ENCODE results near the gene AP1S1.
"Not testable (repeated sequence)": the region's sequence is repeated elsewhere in the genome, so short reads cannot be mapped to it uniquely, and the experiment has no call there.

AP1S1 gene

DNA sequence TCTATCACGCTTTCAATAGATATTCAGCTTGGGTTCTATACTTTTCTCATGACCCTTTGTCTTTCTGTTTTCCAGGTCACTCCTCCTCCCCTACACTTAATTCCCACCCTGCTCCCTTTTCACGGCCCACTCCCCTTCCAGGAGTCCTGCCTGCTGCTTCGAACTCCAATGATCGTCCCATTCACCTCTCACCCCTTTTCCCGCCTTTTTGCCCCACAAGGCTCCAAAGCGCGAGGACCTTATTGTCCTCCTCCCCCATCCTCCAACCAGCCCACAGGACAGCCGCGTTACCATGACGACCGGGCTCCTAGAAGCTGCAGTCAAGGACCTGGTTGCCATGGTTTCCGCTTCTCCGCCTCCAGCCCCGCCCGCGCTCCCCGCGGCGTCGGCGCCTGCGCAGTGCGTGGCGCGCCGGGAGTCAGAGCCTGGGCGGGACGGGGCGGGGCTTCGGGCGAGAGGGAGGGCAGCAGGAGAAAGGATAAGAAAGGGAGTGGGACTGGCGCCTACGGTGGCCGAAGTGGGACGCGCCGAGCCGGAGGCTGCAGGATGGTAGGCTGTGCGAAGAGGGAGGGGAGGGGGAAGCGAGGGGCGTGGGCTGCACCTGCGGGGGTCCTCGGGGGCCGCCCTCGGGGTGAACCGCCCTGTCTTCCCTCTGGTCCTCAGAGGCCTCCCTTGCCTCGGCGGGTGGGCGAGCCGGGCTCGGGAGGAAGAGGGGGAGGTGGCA is at the start of gene AP1S1:
TSS of gene AP1S1 (plus strand) at position 508 of the 724 bp plus-strand sequence. CDS start at position 547, 39 bp downstream.
- H3K36me3 ChIP-seq (ENCODE audit: insufficient read depth, low read length) = peaks cover 21% of the 10 kb centered on the region
- H2AFZ ChIP-seq (ENCODE audit: low read depth, low read length) = peak within 1 kb of the TSS; percentile 62
- H3K4me3 ChIP-seq (ENCODE audit: low read depth in 1 of 2, low read length in 2 of 2) = peak within 1 kb of the TSS; percentile 48 to 63; a peak in 3 of 4 replicates
- H3K9ac ChIP-seq (ENCODE audit: low read depth, low read length) = peak within 1 kb of the TSS; percentile 78
- peaks cover 14% of the 10 kb centered on the region for H3K79me2 ChIP-seq (ENCODE audit: insufficient read depth, low read length)
- no peaks in the 10 kb centered on the region for H3K9me3 ChIP-seq (ENCODE audit: insufficient read depth, low read length, severe bottlenecking)
- no peaks in the 10 kb centered on the region for H4K20me1 ChIP-seq (ENCODE audit: insufficient read depth, low read length)
- peak within 1 kb of the TSS; percentile 64 for H3K27ac ChIP-seq (ENCODE audit: low read length)
- TF ChIP-seq, protein P1, sequence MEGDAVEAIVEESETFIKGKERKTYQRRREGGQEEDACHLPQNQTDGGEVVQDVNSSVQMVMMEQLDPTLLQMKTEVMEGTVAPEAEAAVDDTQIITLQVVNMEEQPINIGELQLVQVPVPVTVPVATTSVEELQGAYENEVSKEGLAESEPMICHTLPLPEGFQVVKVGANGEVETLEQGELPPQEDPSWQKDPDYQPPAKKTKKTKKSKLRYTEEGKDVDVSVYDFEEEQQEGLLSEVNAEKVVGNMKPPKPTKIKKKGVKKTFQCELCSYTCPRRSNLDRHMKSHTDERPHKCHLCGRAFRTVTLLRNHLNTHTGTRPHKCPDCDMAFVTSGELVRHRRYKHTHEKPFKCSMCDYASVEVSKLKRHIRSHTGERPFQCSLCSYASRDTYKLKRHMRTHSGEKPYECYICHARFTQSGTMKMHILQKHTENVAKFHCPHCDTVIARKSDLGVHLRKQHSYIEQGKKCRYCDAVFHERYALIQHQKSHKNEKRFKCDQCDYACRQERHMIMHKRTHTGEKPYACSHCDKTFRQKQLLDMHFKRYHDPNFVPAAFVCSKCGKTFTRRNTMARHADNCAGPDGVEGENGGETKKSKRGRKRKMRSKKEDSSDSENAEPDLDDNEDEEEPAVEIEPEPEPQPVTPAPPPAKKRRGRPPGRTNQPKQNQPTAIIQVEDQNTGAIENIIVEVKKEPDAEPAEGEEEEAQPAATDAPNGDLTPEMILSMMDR (IDR thresholded peaks at IDR 0.05; ENCODE audit: borderline replicate concordance, extremely low read depth, low read length, poor library complexity, severe bottlenecking) = no peak
- TF ChIP-seq EZH2 (IDR thresholded peaks at IDR 0.05; ENCODE audit: borderline replicate concordance, low read depth, low read length, severe bottlenecking) = no peak
- H3K27me3 ChIP-seq (ENCODE audit: insufficient read depth, low read length, poor library complexity) = no peaks in the 10 kb centered on the region
- H3K4me2 ChIP-seq (ENCODE audit: insufficient read depth, low read length) = peak within 1 kb of the TSS; percentile 86
- DNase-seq = peak; percentile 97
- peaks cover 17% of the 10 kb centered on the region for H3K4me1 ChIP-seq (ENCODE audit: insufficient read depth, low read length)
- ATAC-seq (ENCODE audit: insufficient read depth, low read depth) = peak; percentile 92

GRCh38 chr7:101104799-101105198 is 49.5 kb upstream of the AP1S1 start:
- no peaks in the 10 kb centered on the region for H3K27me3 ChIP-seq (ENCODE audit: insufficient read depth, low read length, poor library complexity)

DNA sequence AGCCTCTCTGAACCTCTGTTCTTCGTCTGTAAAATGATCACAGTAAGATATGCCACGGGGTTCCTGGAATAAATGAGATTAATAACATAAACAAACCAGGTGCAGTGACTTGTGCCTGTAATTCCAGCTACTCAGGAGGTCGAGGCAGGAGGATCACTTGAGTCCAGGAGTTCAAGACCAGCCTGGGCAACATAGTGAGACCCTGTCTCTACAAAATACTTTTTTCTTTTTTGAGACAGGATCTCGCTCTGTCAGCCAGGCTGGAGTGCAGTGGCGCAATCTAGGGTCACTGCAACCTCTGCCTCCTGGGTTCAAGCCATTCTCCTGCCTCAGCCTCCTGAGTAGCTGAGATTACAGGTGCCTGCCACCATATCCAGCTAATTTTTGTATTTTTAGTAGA is 49.0 kb upstream of the AP1S1 start:
- H4K20me1 ChIP-seq (ENCODE audit: insufficient read depth, low read length); H2AFZ ChIP-seq (ENCODE audit: low read depth, low read length); H3K79me2 ChIP-seq (ENCODE audit: insufficient read depth, low read length); H3K9me3 ChIP-seq (ENCODE audit: insufficient read depth, low read length, severe bottlenecking); DNase-seq; H3K27ac ChIP-seq (ENCODE audit: low read length); H3K4me2 ChIP-seq (ENCODE audit: insufficient read depth, low read length); H3K9ac ChIP-seq (ENCODE audit: low read depth, low read length); ATAC-seq (ENCODE audit: insufficient read depth, low read depth); H3K4me1 ChIP-seq (ENCODE audit: insufficient read depth, low read length); H3K27me3 ChIP-seq (ENCODE audit: insufficient read depth, low read length, poor library complexity); H3K36me3 ChIP-seq (ENCODE audit: insufficient read depth, low read length); H3K4me3 ChIP-seq (ENCODE audit: low read depth in 1 of 2, low read length in 2 of 2): not testable (repeated sequence)

More at GRCh38 chr7:101104799-101105198, 49.5 kb upstream of the AP1S1 start:
- H3K4me1 ChIP-seq (ENCODE audit: insufficient read depth, low read length) = no peaks in the 10 kb centered on the region
- no peaks in the 10 kb centered on the region for H3K79me2 ChIP-seq (ENCODE audit: insufficient read depth, low read length)
- ATAC-seq (ENCODE audit: insufficient read depth, low read depth) (no peak), DNase-seq (no peak)
- no peak overlapping the region for H3K9ac ChIP-seq (ENCODE audit: low read depth, low read length)
- no peak overlapping the region for H2AFZ ChIP-seq (ENCODE audit: low read depth, low read length)
- TF ChIP-seq, protein P1 (IDR thresholded peaks at IDR 0.05; ENCODE audit: borderline replicate concordance, extremely low read depth, low read length, poor library complexity, severe bottlenecking) = no peak
- no peak for TF ChIP-seq EZH2 (IDR thresholded peaks at IDR 0.05; ENCODE audit: borderline replicate concordance, low read depth, low read length, severe bottlenecking)
- no peaks in the 10 kb centered on the region for H3K36me3 ChIP-seq (ENCODE audit: insufficient read depth, low read length)
- H3K27ac ChIP-seq (ENCODE audit: low read length) = no peak overlapping the region
- no peaks in the 10 kb centered on the region for H3K9me3 ChIP-seq (ENCODE audit: insufficient read depth, low read length, severe bottlenecking)
- no peaks in the 10 kb centered on the region; the same call in 1 of the 2 replicates for H4K20me1 ChIP-seq (ENCODE audit: insufficient read depth, low read length)
- no peak overlapping the region for H3K4me2 ChIP-seq (ENCODE audit: insufficient read depth, low read length)
- H3K4me3 ChIP-seq (ENCODE audit: low read depth in 1 of 2, low read length in 2 of 2) = no peak overlapping the region

DNA sequence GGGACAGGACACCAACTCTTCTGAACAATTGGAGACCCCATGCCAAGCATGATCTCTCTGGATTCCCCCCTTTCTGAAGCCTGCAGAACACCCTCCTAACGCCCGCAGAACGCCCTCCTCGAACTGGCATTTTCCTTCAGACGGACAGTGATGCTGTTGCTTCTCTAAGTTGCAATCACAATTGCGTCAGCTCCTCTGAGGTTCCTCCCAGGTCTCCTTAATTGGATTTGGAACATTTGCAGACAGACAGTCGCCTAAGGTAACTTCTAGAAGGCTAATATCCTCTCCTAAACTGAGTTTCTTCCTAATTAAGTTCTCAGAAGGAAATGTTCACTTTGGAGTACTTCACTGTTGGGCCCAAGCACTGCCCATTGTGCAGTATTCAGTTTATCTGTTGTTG is 47.9 kb upstream of the AP1S1 start:
- no peaks in the 10 kb centered on the region for H3K4me1 ChIP-seq (ENCODE audit: insufficient read depth, low read length)
- no peaks in the 10 kb centered on the region for H3K27me3 ChIP-seq (ENCODE audit: insufficient read depth, low read length, poor library complexity)
- no peak overlapping the region for H3K27ac ChIP-seq (ENCODE audit: low read length)
- no peaks in the 10 kb centered on the region for H3K9me3 ChIP-seq (ENCODE audit: insufficient read depth, low read length, severe bottlenecking)
- no peak overlapping the region for H3K4me2 ChIP-seq (ENCODE audit: insufficient read depth, low read length)
- DNase-seq (no peak), ATAC-seq (ENCODE audit: insufficient read depth, low read depth) (no peak)
- no peaks in the 10 kb centered on the region for H3K36me3 ChIP-seq (ENCODE audit: insufficient read depth, low read length)
- H3K79me2 ChIP-seq (ENCODE audit: insufficient read depth, low read length) = no peaks in the 10 kb centered on the region
- H2AFZ ChIP-seq (ENCODE audit: low read depth, low read length) = no peak overlapping the region
- TF ChIP-seq, protein P1 (IDR thresholded peaks at IDR 0.05; ENCODE audit: borderline replicate concordance, extremely low read depth, low read length, poor library complexity, severe bottlenecking) = no peak
- TF ChIP-seq EZH2 (IDR thresholded peaks at IDR 0.05; ENCODE audit: borderline replicate concordance, low read depth, low read length, severe bottlenecking) = no peak
- H3K9ac ChIP-seq (ENCODE audit: low read depth, low read length) = no peak overlapping the region
- H4K20me1 ChIP-seq (ENCODE audit: insufficient read depth, low read length) = no peaks in the 10 kb centered on the region
- H3K4me3 ChIP-seq (ENCODE audit: low read depth in 1 of 2, low read length in 2 of 2) = no peak overlapping the region
